Left renal cortex interstitium (tissue), 4 donors: ENCODE data around the gene SYS1. TPM values are rescaled to one million over a fixed set of nuclear protein-coding genes. Genes with fewer than 3 reads are reported as not detected.

Source experiments
- DNase-seq, 4 donors: peaks; one replicate each; pipeline ENCODE4 v3.0.0-alpha.2; 2013; ENCODE audit warnings: low read depth in 4 of 4, low spot score in 2 of 4, missing footprints in 1 of 4
- polyA plus RNA-seq, 4 donors: library from polyadenylated mRNA; unstranded; fragments of 120-200 nt; gene quantifications; one replicate each; pipeline ENCODE4 v1.2.1, GENCODE V29; 2013; ENCODE audit not compliant: insufficient read length in 4 of 4

Gene SYS1
- polyA plus RNA-seq, 4 donors, result 29.0 to 35.9 (median 34.5) TPM

DNA sequence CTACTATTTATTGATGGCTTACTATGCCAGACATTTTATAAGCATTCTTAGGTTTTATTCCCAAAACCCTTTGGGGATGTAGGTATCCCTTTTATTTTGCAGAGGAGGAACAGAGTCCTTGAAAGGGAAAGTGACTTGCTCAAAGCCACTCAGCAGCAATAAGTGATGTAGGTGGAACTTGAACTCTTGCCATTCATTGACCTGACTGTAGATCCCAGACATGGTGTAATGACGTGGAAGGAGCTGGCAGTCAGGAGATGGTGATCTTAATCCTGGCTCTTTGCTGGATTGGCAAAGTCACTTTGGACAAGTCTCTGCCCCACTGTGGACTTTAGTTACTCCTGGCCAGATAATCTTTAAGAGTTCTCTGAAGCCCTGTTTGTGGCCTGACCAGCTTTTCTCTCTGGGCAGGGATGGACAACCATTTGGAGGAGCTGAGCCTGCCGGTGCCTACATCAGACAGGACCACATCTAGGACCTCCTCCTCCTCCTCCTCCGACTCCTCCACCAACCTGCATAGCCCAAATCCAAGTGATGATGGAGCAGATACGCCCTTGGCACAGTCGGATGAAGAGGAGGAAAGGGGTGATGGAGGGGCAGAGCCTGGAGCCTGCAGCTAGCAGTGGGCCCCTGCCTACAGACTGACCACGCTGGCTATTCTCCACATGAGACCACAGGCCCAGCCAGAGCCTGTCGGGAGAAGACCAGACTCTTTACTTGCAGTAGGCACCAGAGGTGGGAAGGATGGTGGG lies 46.7 kb downstream of the SYS1 start:
- no peak for DNase-seq

DNA sequence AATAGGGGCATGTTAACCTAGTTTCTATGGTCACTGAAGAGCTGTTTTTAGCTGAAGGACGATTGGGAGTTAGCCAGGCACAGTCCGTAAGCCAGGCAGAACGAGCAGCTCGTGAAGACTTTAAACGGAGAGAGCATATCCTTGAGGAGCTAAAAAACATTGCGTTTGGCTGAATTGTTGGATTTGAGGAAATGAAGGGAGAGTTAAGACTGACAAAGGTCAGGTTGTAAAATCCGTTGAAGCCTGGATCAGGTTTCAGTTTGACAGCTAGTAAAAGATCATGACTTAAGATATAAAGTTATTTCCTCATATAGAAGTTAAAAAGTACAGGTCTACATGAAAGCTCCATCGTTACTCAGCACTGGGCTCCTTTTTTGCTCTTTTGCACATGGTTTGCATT lies 47.9 kb downstream of the SYS1 start:
- DNase-seq, result no peak

DNA sequence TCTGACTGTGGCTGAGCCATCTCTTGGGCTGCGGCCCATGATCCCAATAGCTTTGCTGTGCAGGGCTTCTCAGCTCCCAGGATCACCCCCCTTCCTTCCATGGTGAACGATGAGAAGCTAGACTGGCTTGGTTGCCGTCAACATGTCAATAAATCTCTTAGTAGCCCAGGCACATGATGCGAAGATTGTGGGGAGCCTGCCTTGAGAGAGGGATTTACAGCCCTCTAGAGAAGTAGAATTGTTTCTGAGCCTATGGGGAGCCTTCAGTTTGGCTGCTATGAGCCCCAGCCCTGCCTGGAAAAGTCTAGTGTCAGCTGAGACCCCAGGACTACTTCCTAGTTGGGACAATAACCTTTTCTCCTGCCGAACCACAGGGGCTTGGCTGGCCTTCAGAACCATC lies 49.7 kb downstream of the SYS1 start:
- no peak for DNase-seq

DNA sequence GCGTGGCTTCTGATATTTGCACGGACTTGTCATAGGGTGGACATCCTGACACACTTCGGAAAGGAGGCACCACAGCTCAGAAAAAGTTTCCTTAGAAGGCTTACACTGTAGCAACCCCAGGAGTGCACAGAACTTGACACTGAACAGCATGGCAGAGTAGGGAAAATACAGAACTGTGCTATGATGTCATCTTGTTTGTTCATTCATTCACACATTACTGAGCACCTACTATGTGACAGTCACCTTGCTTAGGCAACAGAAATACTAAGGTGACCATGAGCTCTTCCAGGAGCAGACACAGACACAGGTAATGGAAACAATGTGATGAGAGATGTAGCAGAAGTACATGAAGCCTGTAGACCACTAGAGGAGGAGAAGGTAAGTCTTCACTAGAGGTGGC lies 50.5 kb downstream of the SYS1 start:
- DNase-seq, result no peak

DNA sequence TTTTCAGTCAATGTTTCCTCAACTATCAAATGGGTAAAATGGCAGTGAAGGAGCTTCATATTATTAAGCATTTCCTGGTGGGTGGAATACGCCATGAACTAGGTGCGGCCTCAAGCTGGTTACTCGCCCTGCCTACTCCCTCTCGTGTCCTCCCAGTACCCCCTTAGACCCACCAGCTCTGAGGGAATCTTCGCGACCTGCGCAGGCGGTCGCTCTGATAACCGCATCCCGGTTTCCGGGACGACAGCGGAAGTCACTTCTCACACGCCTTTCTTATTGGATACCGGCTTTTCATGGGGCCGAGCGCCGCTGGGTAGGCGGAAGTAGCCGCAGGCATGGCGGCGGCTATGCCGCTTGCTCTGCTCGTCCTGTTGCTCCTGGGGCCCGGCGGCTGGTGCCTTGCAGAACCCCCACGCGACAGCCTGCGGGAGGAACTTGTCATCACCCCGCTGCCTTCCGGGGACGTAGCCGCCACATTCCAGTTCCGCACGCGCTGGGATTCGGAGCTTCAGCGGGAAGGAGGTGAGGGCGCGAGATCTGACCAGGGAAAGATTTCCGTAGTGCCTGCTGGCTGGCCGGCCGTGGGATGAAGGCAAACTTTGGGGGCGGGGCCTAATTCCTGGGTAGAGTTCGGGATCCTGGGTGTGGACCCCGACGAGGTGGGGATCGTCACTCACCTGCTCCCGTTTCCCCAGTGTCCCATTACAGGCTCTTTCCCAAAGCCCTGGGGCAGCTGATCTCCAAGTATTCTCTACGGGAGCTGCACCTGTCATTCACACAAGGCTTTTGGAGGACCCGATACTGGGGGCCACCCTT lies 53.1 kb downstream of the SYS1 start, which contains the start of gene PIGT:
PIGT (plus strand) TSS at position 320 of the 816 bp plus-strand sequence; CDS start at position 336, 16 bp downstream.
- DNase-seq, result peak in 3 of 4 donors; percentile 51 to 74 (median 61)

DNA sequence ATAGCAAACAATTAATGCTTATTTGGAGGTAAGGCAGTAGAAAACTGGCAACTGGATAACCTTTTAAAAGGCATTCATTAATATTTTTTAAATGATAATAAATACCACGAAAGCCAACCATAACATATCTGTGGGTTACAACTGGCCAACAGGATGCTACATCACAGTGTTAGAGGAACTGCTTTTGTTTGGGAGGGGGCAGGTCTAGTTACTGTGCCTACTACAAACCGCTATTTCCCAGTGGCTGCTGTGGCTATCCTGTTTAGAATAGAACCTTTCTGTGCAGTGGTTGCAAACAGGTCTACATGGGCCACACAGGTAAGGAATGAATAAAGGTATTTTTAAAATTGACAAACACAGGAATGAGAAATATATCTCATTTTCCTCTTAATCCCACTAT lies 54.0 kb downstream of the SYS1 start:
- no peak for DNase-seq

Other genes starting within 250 kb of the SYS1 start
- gene WFDC5, start 248.0 kb upstream of the SYS1 start, polyA plus RNA-seq, result not detected
- not detected for gene WFDC12, start 238.7 kb upstream of the SYS1 start, polyA plus RNA-seq
- gene PI3, start 188.3 kb upstream of the SYS1 start, polyA plus RNA-seq, result under 1 TPM in 1 of 4 donors, not detected in 3; 0.27 TPM
- not detected for gene SEMG1, start 156.1 kb upstream of the SYS1 start, polyA plus RNA-seq
- gene SEMG2, start 141.8 kb upstream of the SYS1 start, polyA plus RNA-seq, result under 1 TPM in 1 of 4 donors, not detected in 3; 0.06 TPM
- gene SLPI, start 108.6 kb upstream of the SYS1 start, polyA plus RNA-seq, result under 1 TPM in 2 of 4 donors, not detected in 2; 0.38 to 0.52 TPM
- gene RBPJL, start 56.3 kb upstream of the SYS1 start, polyA plus RNA-seq, result not detected
- gene MATN4, start 54.9 kb upstream of the SYS1 start, polyA plus RNA-seq, result under 1 TPM; 0.19 to 0.52 (median 0.31) TPM
- 100 to 1,000 TPM; 152 to 172 (median 165) TPM for gene SDC4, start 14.7 kb upstream of the SYS1 start, polyA plus RNA-seq
- gene TP53TG5, start 15.2 kb downstream of the SYS1 start, polyA plus RNA-seq, result 1 to 10 TPM in 2 of 4 donors, under 1 TPM in 2; 0.97 to 2.2 (median 1.5) TPM
- gene DBNDD2, start 45.1 kb downstream of the SYS1 start, polyA plus RNA-seq, result 10 to 100 TPM; 21.9 to 26.2 (median 24.5) TPM
- 100 to 1,000 TPM in 2 of 4 donors, 10 to 100 TPM in 2; 91.4 to 116 (median 102) TPM for gene PIGT, start 53.0 kb downstream of the SYS1 start, polyA plus RNA-seq
- 100 to 1,000 TPM; 156 to 270 (median 212) TPM for gene WFDC2, start 106.6 kb downstream of the SYS1 start, polyA plus RNA-seq
- not detected for gene SPINT3, start 152.5 kb downstream of the SYS1 start, polyA plus RNA-seq
- not detected for gene WFDC6, start 176.3 kb downstream of the SYS1 start, polyA plus RNA-seq
- gene EPPIN, start 184.2 kb downstream of the SYS1 start, polyA plus RNA-seq, result under 1 TPM; 0.08 to 0.65 (median 0.31) TPM
- under 1 TPM in 1 of 4 donors, not detected in 3; 0.27 TPM for gene WFDC8, start 216.1 kb downstream of the SYS1 start, polyA plus RNA-seq